Cerebellar cortex (tissue), 1 donor: Measurements from ENCODE around the gene PARVG.

ENCODE experiments used
- DNase-seq: peaks from one replicate; pipeline ENCODE4 v3.0.0-alpha.2; 2015; ENCODE audit warnings: low spot score

PARVG gene

GRCh38 chr22:44196731-44197131 is 16.0 kb downstream of the PARVG start:
- no peak for DNase-seq

DNA sequence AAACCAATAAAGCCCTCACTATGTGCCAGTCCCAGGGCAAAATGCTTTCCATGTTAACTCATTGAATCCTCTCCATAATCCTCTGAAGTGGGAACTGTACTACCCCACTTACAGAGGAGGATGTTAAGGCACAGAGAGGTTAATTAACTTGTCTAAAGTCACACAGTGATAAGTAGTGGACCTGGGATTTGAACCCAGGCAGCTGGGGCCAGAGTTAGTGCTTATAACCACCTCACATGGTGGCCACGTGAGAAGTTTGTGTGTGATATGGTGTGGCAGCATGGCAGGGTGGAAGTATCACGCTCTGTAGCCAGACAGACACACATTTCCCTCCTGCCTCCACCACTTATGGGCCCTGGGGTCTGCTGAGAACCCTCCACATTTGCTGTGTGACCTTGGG is 16.5 kb downstream of the PARVG start:
- no peak for DNase-seq

GRCh38 chr22:44199164-44199563 is 18.4 kb downstream of the PARVG start:
- DNase-seq: no peak

DNA sequence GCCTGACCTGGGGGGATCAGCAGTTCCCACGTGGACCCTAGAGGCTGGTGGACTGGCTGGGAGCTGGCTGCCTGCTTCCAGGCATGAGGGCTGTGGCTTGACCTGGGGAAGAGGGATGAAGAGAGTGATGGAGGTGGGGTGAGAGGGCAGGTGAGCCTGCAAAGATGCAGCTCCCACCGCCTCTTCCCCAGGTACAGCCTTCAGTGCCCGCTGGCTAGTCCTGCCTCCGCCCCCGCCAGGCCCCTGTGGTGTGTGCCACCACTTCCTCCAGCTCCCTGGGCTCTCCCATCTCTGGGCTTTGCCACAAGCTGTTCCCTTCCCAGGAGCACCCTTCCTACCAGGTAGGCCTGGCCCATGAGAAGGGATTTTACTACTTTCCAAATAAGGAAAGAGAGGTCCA is 19.1 kb downstream of the PARVG start:
- no peak for DNase-seq

DNA sequence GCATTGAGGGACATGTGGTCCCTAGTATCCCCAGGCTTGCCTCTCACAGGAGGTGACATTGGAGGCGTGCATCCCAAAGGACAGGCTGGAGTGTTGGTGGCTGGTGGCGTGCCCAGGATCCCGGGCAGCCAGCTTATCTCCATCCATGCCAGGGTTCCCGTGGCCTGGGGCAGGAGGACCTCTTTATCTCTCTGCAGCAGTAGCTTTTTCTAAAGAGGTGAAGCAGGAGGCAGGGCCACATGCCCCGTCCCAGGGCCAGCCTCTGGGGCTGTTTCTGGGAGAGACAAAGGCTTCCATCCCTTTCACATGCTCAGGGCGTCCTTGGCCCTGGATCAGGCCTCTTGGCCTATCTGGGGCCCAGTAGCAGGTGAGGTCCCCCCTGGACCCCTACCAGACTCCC is 19.7 kb downstream of the PARVG start:
- no peak for DNase-seq

GRCh38 chr22:44200855-44201550 is 20.3 kb downstream of the PARVG start:
- DNase-seq: no peak

DNA sequence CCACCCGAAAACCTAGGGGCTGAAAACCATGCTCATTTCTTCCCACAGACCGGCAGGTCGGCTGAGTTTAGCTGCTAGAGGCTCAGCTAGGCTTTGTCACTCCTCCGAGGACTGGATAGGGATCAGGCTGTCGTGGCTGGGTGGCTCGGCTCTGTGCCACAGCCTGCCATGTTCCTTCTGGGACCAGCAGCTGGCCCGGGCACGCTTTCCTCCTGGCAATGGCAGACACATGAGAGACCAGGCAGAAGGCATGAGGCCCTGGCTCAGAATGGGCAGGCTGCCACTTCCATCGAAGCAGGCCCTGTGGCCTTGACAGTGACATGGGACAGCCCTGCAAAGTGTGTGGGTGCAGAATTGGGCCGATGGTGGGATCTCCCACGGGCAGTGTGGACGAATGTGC is 20.9 kb downstream of the PARVG start:
- no peak for DNase-seq

GRCh38 chr22:44202261-44202789 is 21.6 kb downstream of the PARVG start:
- DNase-seq: no peak

- no peak for DNase-seq
Observed at GRCh38 chr22:44203203-44203602, 22.5 kb downstream of the PARVG start.

GRCh38 chr22:44204739-44205515 is 24.2 kb downstream of the PARVG start:
- no peak for DNase-seq

- no peak for DNase-seq
Observed at GRCh38 chr22:44205516-44206329, 25.0 kb downstream of the PARVG start.

- DNase-seq: no peak
Observed at GRCh38 chr22:44206330-44206645, 25.6 kb downstream of the PARVG start.

- DNase-seq: no peak
Observed at GRCh38 chr22:44206696-44207095, 26.0 kb downstream of the PARVG start.

DNA sequence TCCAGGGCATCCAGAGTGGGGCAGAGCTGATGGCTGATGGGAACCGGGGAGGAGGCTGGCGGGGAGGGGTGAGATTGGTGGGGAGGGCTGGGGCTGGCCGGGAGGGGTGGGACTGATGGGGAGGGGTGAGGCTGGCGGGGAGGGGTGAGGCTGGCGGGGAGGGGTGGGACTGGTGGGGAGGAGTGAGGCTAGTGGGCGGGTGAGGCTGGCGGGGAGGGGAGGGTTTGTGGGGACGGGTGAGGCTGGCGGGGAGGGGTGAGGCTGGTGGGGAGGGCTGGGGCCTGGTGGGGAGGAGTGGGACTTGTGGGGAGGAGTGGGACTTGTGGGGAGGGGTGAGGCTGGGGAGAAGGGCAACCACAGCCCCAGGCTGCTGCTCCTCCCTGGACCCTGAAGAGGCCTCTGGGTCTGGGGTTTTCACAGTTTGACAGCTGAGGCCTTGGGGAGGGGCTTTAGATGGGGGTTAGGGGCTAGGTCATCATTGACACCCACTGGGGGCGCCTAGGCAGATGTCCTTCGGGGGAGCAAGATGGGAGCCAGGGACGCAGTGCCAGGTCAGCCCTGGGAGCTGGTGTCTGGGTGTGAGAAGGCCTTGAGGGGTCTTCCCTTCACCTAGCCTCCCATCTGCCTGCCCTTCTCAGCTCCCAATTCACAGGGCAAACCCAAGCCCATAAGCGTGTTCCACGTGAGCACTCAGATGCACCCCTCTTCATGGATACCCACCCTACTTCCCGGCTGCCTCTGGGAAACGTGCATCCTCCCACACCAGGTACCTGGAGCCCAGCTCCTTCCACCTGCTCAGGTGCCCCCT is 26.7 kb downstream of the PARVG start:
- DNase-seq: no peak

DNA sequence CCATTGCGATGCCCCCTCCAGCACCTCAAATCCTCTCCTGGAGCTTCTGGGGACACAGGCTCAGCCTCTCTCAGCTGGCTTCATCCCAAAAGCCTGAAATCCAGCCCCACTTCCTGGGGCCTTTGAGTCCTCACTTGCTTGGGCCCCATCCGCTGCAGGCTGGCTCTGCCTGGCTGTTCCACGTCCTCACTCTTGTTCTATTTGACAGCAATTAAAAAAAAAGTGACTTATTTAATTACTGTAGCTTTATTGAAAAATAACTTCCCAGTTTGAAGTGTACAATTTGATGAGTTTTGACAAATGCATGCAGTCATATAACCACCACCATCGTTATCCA is 27.2 kb downstream of the PARVG start:
- no peak for DNase-seq

DNA sequence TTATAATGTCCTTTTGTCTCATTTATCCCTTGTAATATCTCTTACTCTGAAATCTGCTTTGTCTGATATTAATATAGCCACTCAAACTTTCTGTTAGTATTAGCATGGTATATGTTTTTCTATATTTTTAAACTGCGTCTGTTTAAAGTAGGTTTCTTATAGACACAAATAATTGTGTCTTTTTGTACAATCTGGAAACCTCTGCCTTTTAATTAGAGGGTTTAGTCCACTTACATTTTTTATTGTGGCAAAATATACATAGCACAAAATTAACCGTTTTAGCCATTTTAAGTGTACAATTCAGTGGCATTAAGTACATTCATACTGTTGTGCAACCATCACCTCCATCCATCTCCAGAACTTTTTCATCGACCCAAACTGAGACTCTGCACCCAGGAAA is 28.6 kb downstream of the PARVG start:
- DNase-seq: no peak

GRCh38 chr22:44210722-44211121 is 30.0 kb downstream of the PARVG start:
- no peak for DNase-seq

- DNase-seq: no peak
Observed at GRCh38 chr22:44211256-44211945, 30.7 kb downstream of the PARVG start.

DNA sequence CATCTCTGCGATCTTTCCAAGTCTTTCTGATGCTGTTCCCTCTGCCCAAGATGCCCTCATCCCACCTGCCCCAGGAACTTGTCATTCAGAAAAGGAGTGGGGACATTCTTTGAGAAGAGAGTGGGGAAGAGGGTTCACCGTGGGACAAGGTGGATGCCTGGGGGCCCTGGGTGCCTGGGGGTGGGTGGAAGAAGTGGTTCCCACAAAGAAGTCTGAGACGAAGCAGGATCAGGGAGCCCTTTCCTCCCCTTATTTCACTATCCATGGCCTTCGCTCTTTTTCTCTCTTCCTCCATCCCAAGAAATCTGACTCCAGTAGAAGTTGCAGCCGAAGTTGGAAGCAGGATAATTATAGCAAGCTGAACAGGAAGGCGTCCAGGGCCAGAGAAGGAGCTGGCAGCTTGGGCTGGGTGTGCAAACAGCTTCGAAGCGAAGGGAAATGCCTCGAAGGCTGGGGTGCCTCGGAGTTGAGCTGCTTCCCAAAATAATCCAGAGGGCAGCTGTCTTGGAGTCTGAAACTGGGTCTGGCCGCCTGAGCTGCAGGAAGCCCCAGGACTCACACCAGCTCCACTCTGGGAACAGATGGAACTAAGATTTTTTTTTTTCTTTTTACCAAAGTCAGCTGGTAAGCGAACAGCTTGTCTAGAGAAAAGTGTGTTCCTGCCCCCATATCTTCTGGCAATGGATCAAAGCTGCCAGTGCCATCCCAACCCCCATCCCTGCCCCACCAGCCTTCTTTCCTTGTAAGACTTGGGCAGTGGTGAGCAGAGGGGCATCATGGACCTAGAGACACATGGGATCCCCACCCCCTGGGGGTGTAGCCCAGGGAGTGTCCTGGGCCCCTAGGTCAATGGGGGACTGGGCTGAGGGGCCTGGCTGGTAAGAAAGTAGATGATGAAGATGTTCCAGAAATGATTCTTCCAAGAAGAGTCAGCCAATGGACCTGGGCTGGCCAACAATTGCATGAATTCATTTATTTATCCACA is 31.5 kb downstream of the PARVG start:
- peak; percentile 16 for DNase-seq

DNA sequence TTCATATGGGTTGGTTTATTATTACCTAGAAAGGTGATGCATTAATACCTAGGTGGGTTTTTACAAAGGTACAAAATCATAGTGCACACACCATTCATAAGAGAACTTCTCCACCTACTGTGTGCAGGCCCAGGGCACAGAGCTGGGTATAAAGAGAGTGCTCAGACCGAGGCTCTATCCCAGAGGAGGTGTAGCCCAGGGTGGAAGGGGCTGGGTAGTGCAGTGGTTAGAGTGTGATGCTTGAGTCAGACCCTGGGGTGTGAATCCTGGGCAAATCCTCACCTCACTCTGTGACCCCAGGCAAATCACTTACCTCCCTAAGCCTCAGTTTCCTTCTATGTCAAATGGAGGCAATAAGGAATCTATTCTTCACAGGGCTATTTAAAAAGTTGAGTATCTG is 32.2 kb downstream of the PARVG start:
- DNase-seq: no peak
